Measurements from ENCODE around the gene RRP1B.

GRCh38 chr21:43640400-43640799, 19.0 kb upstream of the RRP1B start:
- no peak for TF ChIP-seq GATA2 (IDR thresholded peaks at IDR 0.05; ENCODE audit: low read depth, low read length)
- TF ChIP-seq GATA3 (IDR thresholded peaks at IDR 0.05; ENCODE audit: low read depth, low read length), result no peak
